ENCODE results near the gene RBP5. TPM values are rescaled to one million over a fixed set of nuclear protein-coding genes. Genes with fewer than 3 reads are reported as not detected.

Gene RBP5
- total and polyA plus RNA-seq, 4 experiments from 2014 or later: 1.2 to 1.3 TPM; not detected in 2

DNA sequence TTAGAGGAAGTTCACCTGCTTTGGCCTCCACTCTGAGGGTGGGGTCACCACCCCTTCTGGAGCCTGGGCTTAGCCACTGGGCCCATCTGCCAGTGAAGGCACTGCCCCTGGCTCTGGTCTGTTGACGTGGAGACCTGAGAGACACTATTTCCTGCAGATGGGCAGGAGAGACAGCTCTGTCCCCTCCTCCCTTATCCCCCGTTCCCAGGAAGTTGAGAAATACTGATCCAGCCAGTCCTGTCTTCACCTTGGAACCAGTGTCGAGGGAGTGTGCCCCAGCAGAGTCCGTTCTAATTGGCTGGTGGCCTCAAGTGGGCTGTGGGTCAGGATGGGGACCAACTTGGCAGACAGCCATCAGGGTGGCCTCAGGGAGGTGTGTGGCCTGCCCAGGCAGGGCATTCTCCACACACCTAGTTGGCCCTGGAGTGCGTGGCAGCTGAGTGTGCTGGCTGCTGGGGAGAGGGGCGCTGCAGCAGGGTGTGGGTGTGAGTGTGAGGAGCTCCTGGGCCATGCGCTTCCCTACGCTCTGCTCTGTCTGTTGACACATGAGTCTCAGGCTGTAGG, 26.9 kb upstream of the RBP5 start:
- no peak for DNase-seq

DNA sequence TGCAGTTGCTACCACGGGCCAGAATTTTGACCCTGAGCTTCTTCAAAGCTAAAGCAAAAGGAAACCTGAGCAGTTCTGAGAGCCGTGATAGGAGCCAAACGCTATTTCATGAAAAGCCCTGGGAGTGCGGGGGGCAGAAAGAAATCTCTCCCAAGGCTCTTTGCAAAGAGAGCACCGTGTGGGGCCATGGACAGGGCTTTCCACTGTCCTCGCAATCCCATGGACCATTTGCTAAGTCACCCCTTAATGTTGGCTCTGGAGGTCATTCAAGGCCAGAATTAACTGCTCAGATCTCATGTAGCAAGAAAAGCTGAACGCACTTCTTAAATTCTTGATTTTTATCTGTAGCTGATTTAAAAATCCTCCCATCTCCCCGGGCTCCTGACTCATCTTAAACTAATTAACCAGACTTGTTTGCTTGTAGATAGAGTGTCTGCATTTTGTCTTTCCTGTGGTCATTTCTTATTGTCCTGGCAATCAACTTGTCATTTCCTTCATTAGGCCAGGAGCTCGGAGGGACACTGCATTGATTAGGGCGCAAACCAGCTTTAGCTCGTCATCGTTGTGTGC, 26.3 kb upstream of the RBP5 start:
- no peak overlapping the region for H3K4me3 Mint-ChIP-seq
- CTCF ChIA-PET (ENCODE audit: partially characterized antibody): interaction anchor here (1.1 to 2.7 kb wide), 2 partner anchors 9 to 13 kb away, joined by 5 to 10 read pairs; no protein-coding TSS in a partner anchor
- H3K9me3 ChIP-seq (ENCODE audit: control insufficient read depth in 1 of 2, low read length in 2 of 2): no peaks in the 10 kb centered on the region
- intact Hi-C loops (cut with micrococcal nuclease): no loop called here
- no peaks in the 10 kb centered on the region for H3K27me3 ChIP-seq (ENCODE audit: insufficient read depth, low read length)
- no peaks in the 10 kb centered on the region for H3K27me3 Mint-ChIP-seq
- no peaks in the 10 kb centered on the region for H3K4me1 ChIP-seq (ENCODE audit: insufficient read depth, low read length)
- POLR2A ChIA-PET (ENCODE audit: partially characterized antibody): interaction anchor here (0.9 kb wide), 1 partner anchor 34 kb away, joined by 3 read pairs; no protein-coding TSS in a partner anchor
- peaks cover 34% of the 10 kb centered on the region for H3K36me3 ChIP-seq (ENCODE audit: insufficient read depth, low read length)
- no peaks in the 10 kb centered on the region for H3K4me1 Mint-ChIP-seq
- no peak for DNase-seq
- H3K27ac Mint-ChIP-seq: peak overlapping the region in 1 of 7 donors; percentile 35
- H3K27ac ChIP-seq (ENCODE audit: low read depth, low read length): no peak overlapping the region
- no peak overlapping the region for H3K4me3 ChIP-seq (ENCODE audit: low read length in 2 of 2)
- H3K9me3 Mint-ChIP-seq: no peaks in the 10 kb centered on the region
- H3K36me3 Mint-ChIP-seq: peaks cover 25 to 74% of the 10 kb centered on the region in 2 donors

More for the DNA sequence above, 26.9 kb upstream of the RBP5 start:
- H3K9me3 Mint-ChIP-seq: no peaks in the 10 kb centered on the region
- Histone ChIP-seq H3K4me1 (ENCODE audit: insufficient read depth, low read length) (no peaks in the 10 kb centered on the region), H3K9me3 (ENCODE audit: control insufficient read depth in 1 of 2, low read length in 2 of 2) (no peaks in the 10 kb centered on the region), H3K36me3 (ENCODE audit: insufficient read depth, low read length) (peaks cover 28% of the 10 kb centered on the region), H3K4me3 (ENCODE audit: low read length in 2 of 2) (no peak overlapping the region), H3K27me3 (ENCODE audit: insufficient read depth, low read length) (no peaks in the 10 kb centered on the region), H3K27ac (ENCODE audit: low read depth, low read length) (no peak overlapping the region)
- ChIA-PET CTCF (ENCODE audit: partially characterized antibody) (interaction anchor here (2.7 kb wide), 1 partner anchor 9 kb away, joined by 10 read pairs; no protein-coding TSS in a partner anchor), POLR2A (ENCODE audit: partially characterized antibody) (interaction anchor here (0.9 kb wide), 1 partner anchor 33 kb away, joined by 3 read pairs; no protein-coding TSS in a partner anchor)
- H3K4me1 Mint-ChIP-seq: peaks cover 0 to 2% (median under 1%) of the 10 kb centered on the region in 4 donors
- no peak overlapping the region for H3K4me3 Mint-ChIP-seq
- peak overlapping the region in 2 of 7 donors; percentile 5 to 23 for H3K27ac Mint-ChIP-seq
- H3K27me3 Mint-ChIP-seq: no peaks in the 10 kb centered on the region
- intact Hi-C loops (cut with micrococcal nuclease): no loop called here
- H3K36me3 Mint-ChIP-seq: peaks cover 20 to 71% of the 10 kb centered on the region in 2 donors

DNA sequence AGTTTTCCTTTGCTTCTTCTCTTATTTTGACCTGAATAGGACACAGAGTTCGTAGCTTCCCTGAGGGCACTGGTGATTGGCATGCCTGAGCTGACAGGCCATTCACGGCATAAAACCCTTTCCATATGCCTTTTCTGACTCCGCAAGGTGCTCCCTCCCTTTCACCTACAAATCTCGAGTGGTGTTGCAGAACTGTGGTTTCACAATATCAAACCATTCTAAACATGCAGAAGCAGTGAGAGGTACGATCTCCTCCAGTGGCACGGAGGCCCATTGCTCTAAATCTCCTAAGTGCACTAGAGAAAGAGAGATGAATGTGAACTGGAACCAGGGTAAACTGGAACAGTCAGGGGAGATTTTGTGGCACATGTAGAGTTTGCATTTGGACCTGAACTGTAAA, 25.4 kb upstream of the RBP5 start:
- DNase-seq: no peak
- Mint-ChIP-seq H3K4me3 (no peak overlapping the region), H3K36me3 (peaks cover 32 to 77% of the 10 kb centered on the region in 2 donors), H3K9me3 (no peaks in the 10 kb centered on the region), H3K27me3 (no peaks in the 10 kb centered on the region), H3K4me1 (no peaks in the 10 kb centered on the region), H3K27ac (peak overlapping the region in 2 of 7 donors; percentile 24 to 48)
- Histone ChIP-seq H3K27ac (ENCODE audit: low read depth, low read length) (no peak overlapping the region), H3K4me3 (ENCODE audit: low read length in 2 of 2) (no peak overlapping the region), H3K27me3 (ENCODE audit: insufficient read depth, low read length) (no peaks in the 10 kb centered on the region), H3K36me3 (ENCODE audit: insufficient read depth, low read length) (peaks cover 43% of the 10 kb centered on the region), H3K9me3 (ENCODE audit: control insufficient read depth in 1 of 2, low read length in 2 of 2) (no peaks in the 10 kb centered on the region), H3K4me1 (ENCODE audit: insufficient read depth, low read length) (no peaks in the 10 kb centered on the region)
- CTCF ChIA-PET (ENCODE audit: partially characterized antibody): interaction anchor here (1.0 to 2.7 kb wide), 4 partner anchors 9 to 13 kb away, joined by 3 to 10 read pairs (median 6); no protein-coding TSS in a partner anchor
- intact Hi-C loops (cut with micrococcal nuclease): no loop called here
- POLR2A ChIA-PET (ENCODE audit: partially characterized antibody): no interaction called here

DNA sequence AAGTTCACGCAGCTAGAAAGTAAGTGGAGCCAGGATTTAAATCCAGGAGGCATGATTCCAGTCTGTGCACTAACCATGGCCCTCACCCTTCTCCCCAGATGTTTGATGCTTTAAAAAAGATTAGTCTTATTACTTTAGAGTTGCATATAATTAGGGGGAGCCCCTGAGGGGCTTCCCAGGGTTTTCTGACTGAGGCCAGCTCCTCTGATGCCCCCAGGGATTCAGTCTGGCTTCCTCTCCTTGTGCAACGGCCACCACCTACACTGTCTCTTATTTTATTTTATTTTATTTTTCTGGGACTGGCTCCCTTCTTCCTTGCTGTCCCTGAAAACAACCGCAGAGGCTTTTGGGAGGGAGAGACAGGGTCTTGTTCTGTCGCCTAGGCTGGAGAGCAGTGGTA, 24.1 kb upstream of the RBP5 start:
- POLR2A ChIA-PET (ENCODE audit: partially characterized antibody): interaction anchor here (1.0 kb wide), 1 partner anchor 29 kb away, joined by 3 read pairs; no protein-coding TSS in a partner anchor
- DNase-seq: no peak
- Mint-ChIP-seq H3K27ac (no peak overlapping the region), H3K36me3 (peaks cover 44 to 85% of the 10 kb centered on the region in 2 donors), H3K27me3 (no peaks in the 10 kb centered on the region), H3K9me3 (no peaks in the 10 kb centered on the region), H3K4me1 (no peaks in the 10 kb centered on the region), H3K4me3 (no peak overlapping the region)
- CTCF ChIA-PET (ENCODE audit: partially characterized antibody): no interaction called here
- Histone ChIP-seq H3K4me1 (ENCODE audit: insufficient read depth, low read length) (no peaks in the 10 kb centered on the region), H3K9me3 (ENCODE audit: control insufficient read depth in 1 of 2, low read length in 2 of 2) (no peaks in the 10 kb centered on the region), H3K27me3 (ENCODE audit: insufficient read depth, low read length) (no peaks in the 10 kb centered on the region), H3K27ac (ENCODE audit: low read depth, low read length) (no peak overlapping the region), H3K4me3 (ENCODE audit: low read length in 2 of 2) (no peak overlapping the region), H3K36me3 (ENCODE audit: insufficient read depth, low read length) (peaks cover 51% of the 10 kb centered on the region)
- intact Hi-C loops (cut with micrococcal nuclease): no loop called here

DNA sequence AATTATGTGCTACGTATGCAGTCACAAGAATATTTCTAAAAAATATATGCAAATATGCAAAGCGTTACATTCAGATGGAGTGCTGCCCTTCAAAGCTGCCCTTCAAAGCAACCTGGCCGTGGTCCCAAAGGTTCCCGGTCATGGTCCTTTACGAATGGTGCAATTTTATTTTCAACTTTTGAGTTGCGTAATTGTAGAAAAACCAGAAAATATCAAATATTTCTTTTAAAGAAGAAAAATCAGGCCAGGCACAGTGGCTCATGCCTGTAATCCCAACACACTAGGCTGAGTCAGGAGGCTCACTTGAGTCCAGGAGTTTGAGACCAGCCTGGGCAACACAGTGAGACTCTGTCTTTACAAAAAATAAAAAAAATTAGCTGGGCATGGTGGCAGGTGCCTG, 22.8 kb upstream of the RBP5 start:
- no peak overlapping the region for H3K4me3 Mint-ChIP-seq
- H3K9me3 Mint-ChIP-seq: no peaks in the 10 kb centered on the region
- Histone ChIP-seq H3K27ac (ENCODE audit: low read depth, low read length) (no peak overlapping the region), H3K4me1 (ENCODE audit: insufficient read depth, low read length) (no peaks in the 10 kb centered on the region), H3K4me3 (ENCODE audit: low read length in 2 of 2) (no peak overlapping the region), H3K36me3 (ENCODE audit: insufficient read depth, low read length) (peaks cover 51% of the 10 kb centered on the region), H3K9me3 (ENCODE audit: control insufficient read depth in 1 of 2, low read length in 2 of 2) (no peaks in the 10 kb centered on the region), H3K27me3 (ENCODE audit: insufficient read depth, low read length) (no peaks in the 10 kb centered on the region)
- ChIA-PET POLR2A (ENCODE audit: partially characterized antibody) (no interaction called here), CTCF (ENCODE audit: partially characterized antibody) (no interaction called here)
- H3K27me3 Mint-ChIP-seq: no peaks in the 10 kb centered on the region
- intact Hi-C loops (cut with micrococcal nuclease): no loop called here
- no peak for DNase-seq
- no peaks in the 10 kb centered on the region for H3K4me1 Mint-ChIP-seq
- peaks cover 49 to 82% of the 10 kb centered on the region in 2 donors for H3K36me3 Mint-ChIP-seq
- no peak overlapping the region for H3K27ac Mint-ChIP-seq

DNA sequence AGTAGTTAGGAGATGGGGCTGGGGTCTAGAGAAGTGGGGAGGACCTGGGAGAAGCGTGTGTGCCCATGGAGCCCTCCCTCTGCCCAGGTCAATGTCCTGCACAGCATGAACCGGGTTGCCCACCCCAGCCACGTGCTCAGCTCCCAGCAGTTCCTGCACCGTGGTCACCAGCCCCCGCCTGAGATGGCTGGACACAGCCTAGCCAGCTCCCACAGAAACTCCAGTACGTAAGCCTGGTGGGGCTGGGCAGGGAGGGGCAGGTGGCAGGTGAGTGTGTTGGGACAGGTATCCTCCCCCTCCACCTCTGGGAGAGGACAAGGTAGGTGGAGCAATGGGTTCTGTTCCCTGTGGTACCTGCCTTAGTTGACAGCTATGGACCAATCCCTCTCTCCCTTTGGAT, 22.2 kb upstream of the RBP5 start:
- ChIA-PET POLR2A (ENCODE audit: partially characterized antibody) (interaction anchor here (0.9 kb wide), 1 partner anchor 11 kb away, joined by 3 read pairs; no protein-coding TSS in a partner anchor), CTCF (ENCODE audit: partially characterized antibody) (interaction anchor here (1.0 kb wide), 1 partner anchor 9 kb away, joined by 5 read pairs; no protein-coding TSS in a partner anchor)
- Mint-ChIP-seq H3K9me3 (no peaks in the 10 kb centered on the region), H3K4me3 (no peak overlapping the region), H3K4me1 (no peaks in the 10 kb centered on the region), H3K36me3 (peaks cover 54 to 81% of the 10 kb centered on the region in 2 donors), H3K27ac (no peak overlapping the region), H3K27me3 (no peaks in the 10 kb centered on the region)
- no peak overlapping the region for H3K27ac ChIP-seq (ENCODE audit: low read depth, low read length)
- no peaks in the 10 kb centered on the region for H3K27me3 ChIP-seq (ENCODE audit: insufficient read depth, low read length)
- H3K4me3 ChIP-seq (ENCODE audit: low read length in 2 of 2): no peak overlapping the region
- intact Hi-C loops (cut with micrococcal nuclease): no loop called here
- no peaks in the 10 kb centered on the region for H3K4me1 ChIP-seq (ENCODE audit: insufficient read depth, low read length)
- H3K9me3 ChIP-seq (ENCODE audit: control insufficient read depth in 1 of 2, low read length in 2 of 2): no peaks in the 10 kb centered on the region
- no peak for DNase-seq
- H3K36me3 ChIP-seq (ENCODE audit: insufficient read depth, low read length): peaks cover 51% of the 10 kb centered on the region

DNA sequence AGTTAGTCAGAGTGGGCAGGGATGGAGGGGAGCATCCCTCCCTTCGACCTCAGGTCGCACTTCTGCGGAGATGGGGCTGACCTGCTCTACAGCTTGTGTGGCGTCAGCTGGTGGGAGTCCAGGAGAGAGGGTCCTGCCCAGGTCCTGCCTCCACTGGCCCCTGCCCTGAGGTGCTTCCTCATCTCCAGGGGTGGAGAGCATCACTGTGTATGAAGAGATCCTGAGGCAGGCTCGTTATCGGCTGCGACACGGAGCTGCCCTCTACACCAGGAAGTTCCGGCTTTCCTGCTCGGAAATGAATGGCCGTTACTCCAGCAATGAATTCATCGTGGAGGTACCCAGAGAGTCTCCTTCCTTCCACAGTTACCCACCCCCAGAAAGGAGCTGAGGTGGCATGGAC, 21.7 kb upstream of the RBP5 start:
- Histone ChIP-seq H3K27me3 (ENCODE audit: insufficient read depth, low read length) (no peaks in the 10 kb centered on the region), H3K36me3 (ENCODE audit: insufficient read depth, low read length) (peaks cover 51% of the 10 kb centered on the region), H3K4me3 (ENCODE audit: low read length in 2 of 2) (no peak overlapping the region), H3K27ac (ENCODE audit: low read depth, low read length) (no peak overlapping the region), H3K9me3 (ENCODE audit: control insufficient read depth in 1 of 2, low read length in 2 of 2) (no peaks in the 10 kb centered on the region), H3K4me1 (ENCODE audit: insufficient read depth, low read length) (no peaks in the 10 kb centered on the region)
- Mint-ChIP-seq H3K4me1 (no peaks in the 10 kb centered on the region), H3K27ac (no peak overlapping the region), H3K9me3 (no peaks in the 10 kb centered on the region), H3K27me3 (no peaks in the 10 kb centered on the region), H3K4me3 (no peak overlapping the region), H3K36me3 (peaks cover 57 to 81% of the 10 kb centered on the region in 2 donors)
- CTCF ChIA-PET (ENCODE audit: partially characterized antibody): interaction anchor here (1.0 to 1.2 kb wide), 2 partner anchors 8 to 11 kb away, joined by 3 to 5 read pairs; no protein-coding TSS in a partner anchor
- no peak for DNase-seq
- intact Hi-C loops (cut with micrococcal nuclease): no loop called here
- POLR2A ChIA-PET (ENCODE audit: partially characterized antibody): interaction anchor here (0.9 kb wide), 1 partner anchor 12 kb away, joined by 3 read pairs; no protein-coding TSS in a partner anchor

Data from CD4-positive, alpha-beta memory T cell (primary cell).